CD4-positive, alpha-beta T cell (primary cell): Measurements from ENCODE around the gene PCDHAC1. TPM values are rescaled to one million over a fixed set of nuclear protein-coding genes. Genes with fewer than 3 reads are reported as not detected.

ENCODE experiments used
- ATAC-seq: fragments of 200-7000 bp; cut with Tn5 transposase; one replicate; pipeline ENCODE4 v1.10.0; 2022; ENCODE audit warnings: mild to moderate bottlenecking; ENCODE audit not compliant: poor library complexity
- CTCF ChIA-PET: fragments of 350-600 bp; sonication (Branson Sonifier 250); formaldehyde crosslinking; loops from one replicate; lab custom pipeline; 2021; ENCODE audit warnings: antibody characterized with exemption, inconsistent platforms; lab: Charles Lee
- POLR2A ChIA-PET: fragments of 350-600 bp; sonication (Branson Sonifier 250); formaldehyde crosslinking; loops from one replicate; lab custom pipeline; 2021; ENCODE audit warnings: antibody characterized with exemption, inconsistent platforms; lab: Charles Lee
- DNase-seq, 14 experiments: peaks; one replicate each; pipeline ENCODE4 v3.0.0-alpha.2; 2013 to 2020; ENCODE audit warnings: mixed read lengths in 2 of 14
- H3K27ac ChIP-seq, 2 donors: one replicate each; pipeline versions ENCODE4 v1.5.1 to v1.7.0; 2013; ENCODE audit warnings: low read length in 2 of 2, low read depth in 1 of 2, mild to moderate bottlenecking in 1 of 2
- H3K27me3 ChIP-seq, 2 experiments: 1 replicate in 1 of 2; 2 replicates in 1 of 2; pipeline versions ENCODE4 v1.6.1 to v1.7.0; 2013; ENCODE audit warnings: low read length in 2 of 2, control low read depth in 1 of 2, mild to moderate bottlenecking in 1 of 2, moderate library complexity in 1 of 2; ENCODE audit not compliant: insufficient read depth in 2 of 2, control insufficient read depth in 1 of 2
- H3K36me3 ChIP-seq: one replicate; pipeline ENCODE4 v1.6.1; 2013; ENCODE audit warnings: low read length, control low read depth; ENCODE audit not compliant: insufficient read depth
- H3K4me1 ChIP-seq: one replicate; pipeline ENCODE4 v1.6.1; 2013; ENCODE audit warnings: low read length, control low read depth; ENCODE audit not compliant: insufficient read depth
- H3K4me3 ChIP-seq: one replicate; pipeline ENCODE4 v1.5.1; 2013; ENCODE audit warnings: mild to moderate bottlenecking, low read length, moderate library complexity
- H3K9me3 ChIP-seq, 2 experiments: 1 replicate in 1 of 2; 2 replicates in 1 of 2; pipeline versions ENCODE4 v1.6.1 to v1.7.0; 2013; ENCODE audit warnings: low read length in 2 of 2, mild to moderate bottlenecking in 2 of 2, control low read depth in 1 of 2, moderate library complexity in 1 of 2; ENCODE audit not compliant: control insufficient read depth in 1 of 2, insufficient read depth in 1 of 2
- H3K27ac Mint-ChIP-seq: one replicate; pipeline ENCODE4 v1.8.0; 2020; ENCODE audit warnings: mixed read lengths
- H3K27me3 Mint-ChIP-seq: one replicate; pipeline ENCODE4 v1.8.0; 2021; ENCODE audit warnings: mixed read lengths
- H3K36me3 Mint-ChIP-seq: one replicate; pipeline ENCODE4 v1.8.0; 2021; ENCODE audit warnings: low read depth, mixed read lengths
- H3K4me1 Mint-ChIP-seq: one replicate; pipeline ENCODE4 v1.8.0; 2021; ENCODE audit warnings: low read depth, mixed read lengths
- H3K4me3 Mint-ChIP-seq: one replicate; pipeline ENCODE4 v1.8.0; 2020; ENCODE audit warnings: mild to moderate bottlenecking, mixed read lengths
- H3K9me3 Mint-ChIP-seq: one replicate; pipeline ENCODE4 v1.8.0; 2020; ENCODE audit warnings: mixed read lengths
- intact Hi-C, 2 experiments: fragments of 100-400 bp; cut with DNase I in 1 of 2; cut with micrococcal nuclease in 1 of 2; formaldehyde crosslinking; loops; one replicate each; pipeline versions ENCODE4 v1.15.1 to v1.9.0; 2023 to 2025; cut with DNase I, micrococcal nuclease
- total RNA-seq, 174 experiments: library from RNA in 2 of 174; stranded (reverse) in 2 of 174; gene quantifications; one replicate each; pipeline ENCODE4 v1.2.3 and lab custom pipeline; 2021 to 2026
- TF ChIP-seq, protein P1 (sequence below): fragments of 200-600 bp; IDR thresholded peaks from one replicate; pipeline ENCODE4 v1.8.0; 2022; ENCODE audit warnings: antibody characterized with exemption, mild to moderate bottlenecking

Gene PCDHAC1
- total RNA-seq, 2 experiments from 2014 or later: not detected

DNA sequence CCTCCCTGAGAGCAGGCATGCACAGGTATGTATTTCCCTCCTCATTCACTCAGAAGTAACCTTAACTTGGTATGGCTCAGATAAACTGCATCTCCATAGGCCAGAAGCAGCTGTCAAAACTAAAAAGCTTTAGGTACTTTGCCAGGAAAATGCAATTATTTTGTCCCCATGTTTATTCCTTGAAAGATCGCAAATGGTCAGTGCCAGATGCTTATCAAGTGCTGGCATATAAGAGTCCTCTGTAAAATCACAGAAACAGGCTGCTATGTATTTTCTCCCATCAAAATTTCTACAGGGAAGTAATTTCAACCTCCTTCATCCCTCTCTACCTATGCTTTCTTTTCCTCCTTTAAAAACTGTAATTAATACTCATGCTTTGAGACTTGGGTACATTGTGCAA lies 52.9 kb downstream of the PCDHAC1 start:
- H3K9me3 Mint-ChIP-seq: no peaks in the 10 kb centered on the region
- no peaks in the 10 kb centered on the region for H3K36me3 Mint-ChIP-seq
- H3K27me3 Mint-ChIP-seq: peaks cover 38% of the 10 kb centered on the region
- CTCF ChIA-PET: no interaction called here
- no peaks in the 10 kb centered on the region for H3K4me1 Mint-ChIP-seq
- POLR2A ChIA-PET: no interaction called here
- no peaks in the 10 kb centered on the region for H3K4me1 ChIP-seq
- H3K4me3 Mint-ChIP-seq: no peak overlapping the region
- no peaks in the 10 kb centered on the region for H3K9me3 ChIP-seq
- H3K36me3 ChIP-seq: no peaks in the 10 kb centered on the region
- no peak for DNase-seq
- H3K27me3 ChIP-seq: peaks cover 0 to 6% of the 10 kb centered on the region in 2 experiments
- TF ChIP-seq, protein P1, sequence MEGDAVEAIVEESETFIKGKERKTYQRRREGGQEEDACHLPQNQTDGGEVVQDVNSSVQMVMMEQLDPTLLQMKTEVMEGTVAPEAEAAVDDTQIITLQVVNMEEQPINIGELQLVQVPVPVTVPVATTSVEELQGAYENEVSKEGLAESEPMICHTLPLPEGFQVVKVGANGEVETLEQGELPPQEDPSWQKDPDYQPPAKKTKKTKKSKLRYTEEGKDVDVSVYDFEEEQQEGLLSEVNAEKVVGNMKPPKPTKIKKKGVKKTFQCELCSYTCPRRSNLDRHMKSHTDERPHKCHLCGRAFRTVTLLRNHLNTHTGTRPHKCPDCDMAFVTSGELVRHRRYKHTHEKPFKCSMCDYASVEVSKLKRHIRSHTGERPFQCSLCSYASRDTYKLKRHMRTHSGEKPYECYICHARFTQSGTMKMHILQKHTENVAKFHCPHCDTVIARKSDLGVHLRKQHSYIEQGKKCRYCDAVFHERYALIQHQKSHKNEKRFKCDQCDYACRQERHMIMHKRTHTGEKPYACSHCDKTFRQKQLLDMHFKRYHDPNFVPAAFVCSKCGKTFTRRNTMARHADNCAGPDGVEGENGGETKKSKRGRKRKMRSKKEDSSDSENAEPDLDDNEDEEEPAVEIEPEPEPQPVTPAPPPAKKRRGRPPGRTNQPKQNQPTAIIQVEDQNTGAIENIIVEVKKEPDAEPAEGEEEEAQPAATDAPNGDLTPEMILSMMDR: no peak
- no peak overlapping the region for H3K4me3 ChIP-seq
- H3K27ac ChIP-seq: no peak overlapping the region
- ATAC-seq: no peak
- H3K27ac Mint-ChIP-seq: no peak overlapping the region
- intact Hi-C loops: no loop called here

Other genes with a start within 250 kb of the PCDHAC1 start
- gene HARS1, start 234.9 kb upstream of the PCDHAC1 start, total RNA-seq: 10 to 100 TPM; 53.5 to 54.1 TPM
- gene HARS2, start 234.8 kb upstream of the PCDHAC1 start, total RNA-seq: 10 to 100 TPM; 38.1 to 38.3 TPM
- 10 to 100 TPM; 29.0 to 32.3 TPM for gene ZMAT2, start 225.9 kb upstream of the PCDHAC1 start, total RNA-seq
- not detected for gene PCDHA1, start 140.2 kb upstream of the PCDHAC1 start, total RNA-seq
- not detected for gene PCDHA2, start 131.4 kb upstream of the PCDHAC1 start, total RNA-seq
- gene PCDHA3, start 125.2 kb upstream of the PCDHAC1 start, total RNA-seq: not detected
- not detected for gene PCDHA4, start 119.2 kb upstream of the PCDHAC1 start, total RNA-seq
- gene PCDHA5, start 104.7 kb upstream of the PCDHAC1 start, total RNA-seq: not detected
- not detected for gene PCDHA6, start 98.3 kb upstream of the PCDHAC1 start, total RNA-seq
- gene PCDHA7, start 92.0 kb upstream of the PCDHAC1 start, total RNA-seq: not detected
- gene PCDHA8, start 85.1 kb upstream of the PCDHAC1 start, total RNA-seq: not detected
- gene PCDHA9, start 77.9 kb upstream of the PCDHAC1 start, total RNA-seq: not detected
- not detected for gene PCDHA10, start 70.4 kb upstream of the PCDHAC1 start, total RNA-seq
- not detected for gene PCDHA11, start 57.3 kb upstream of the PCDHAC1 start, total RNA-seq
- not detected for gene PCDHA12, start 51.0 kb upstream of the PCDHAC1 start, total RNA-seq
- not detected for gene PCDHA13, start 44.2 kb upstream of the PCDHAC1 start, total RNA-seq
- gene PCDHAC2, start 40.2 kb downstream of the PCDHAC1 start, total RNA-seq: not detected
- not detected for gene PCDHB1, start 125.1 kb downstream of the PCDHAC1 start, total RNA-seq
- not detected for gene PCDHB2, start 168.3 kb downstream of the PCDHAC1 start, total RNA-seq
- gene PCDHB3, start 174.2 kb downstream of the PCDHAC1 start, total RNA-seq: not detected
- gene PCDHB4, start 195.5 kb downstream of the PCDHAC1 start, total RNA-seq: not detected
- gene PCDHB5, start 208.9 kb downstream of the PCDHAC1 start, total RNA-seq: under 1 TPM in 1 of 2 experiments, not detected in 1; 0.08 TPM
- not detected for gene PCDHB6, start 223.8 kb downstream of the PCDHAC1 start, total RNA-seq
- not detected for gene PCDHB7, start 246.3 kb downstream of the PCDHAC1 start, total RNA-seq